ENCODE data around the gene STPG1.

STPG1 gene

DNA sequence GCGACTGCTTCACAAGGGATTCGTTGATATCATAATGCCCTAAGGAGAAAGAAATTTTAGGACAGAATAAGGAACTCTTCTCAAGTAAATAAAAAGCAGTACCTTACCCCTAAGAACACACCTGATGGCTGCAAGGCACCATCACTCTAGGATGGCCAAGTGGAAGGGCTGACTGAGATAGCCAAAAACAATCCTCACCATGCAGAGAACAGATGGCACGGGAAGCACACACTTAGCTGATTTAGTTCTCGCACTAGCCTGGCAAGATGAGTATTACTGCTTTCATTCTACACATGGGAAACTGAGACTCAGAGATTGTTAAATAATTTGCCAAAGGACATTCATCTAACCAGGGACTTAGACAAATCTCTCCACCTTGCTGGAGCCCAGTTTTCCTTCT lies 43.8 kb downstream of the STPG1 start:
- no peak for DNase-seq (ENCODE audit: low read depth in 2 of 2)

DNA sequence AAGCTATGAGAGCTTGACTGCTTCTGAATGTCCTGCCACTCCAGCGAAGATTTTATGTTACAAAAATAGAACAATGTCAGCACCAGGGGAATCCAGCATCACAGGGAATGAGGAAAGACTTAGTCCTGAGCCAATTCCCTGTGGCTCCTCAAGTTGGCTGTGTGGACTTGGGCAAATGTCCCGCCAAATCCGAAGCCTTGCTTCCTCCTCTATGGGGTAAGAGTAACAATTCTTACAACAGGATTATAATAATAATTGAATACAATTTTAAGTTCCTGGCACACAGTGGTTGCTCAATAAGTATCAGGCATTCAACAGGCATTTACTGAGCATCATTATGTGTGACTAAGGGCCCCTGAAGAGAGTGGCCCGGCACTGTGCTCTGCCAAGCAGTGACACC lies 44.4 kb downstream of the STPG1 start:
- no peak for DNase-seq (ENCODE audit: low read depth in 2 of 2)

DNA sequence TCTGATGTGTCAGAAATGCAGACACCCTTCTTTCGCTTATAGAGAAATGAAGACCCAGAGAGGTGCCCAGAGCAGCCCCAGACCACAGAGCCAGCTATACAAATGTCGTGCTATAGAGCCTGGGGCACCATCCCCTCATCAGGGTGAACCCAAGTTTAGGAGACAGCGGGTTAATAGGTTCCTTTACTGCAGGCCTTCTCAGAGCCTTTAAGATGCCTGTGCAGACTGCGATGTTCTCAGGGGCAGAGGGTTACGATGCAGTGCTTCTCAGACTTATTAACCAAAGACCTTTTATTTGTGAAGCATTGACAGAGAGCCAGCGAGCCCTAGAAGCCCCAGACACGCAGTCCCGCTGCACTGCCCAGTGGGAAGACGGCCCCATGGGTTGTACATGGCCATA lies 46.9 kb downstream of the STPG1 start:
- DNase-seq (ENCODE audit: low read depth in 2 of 2), result no peak

DNA sequence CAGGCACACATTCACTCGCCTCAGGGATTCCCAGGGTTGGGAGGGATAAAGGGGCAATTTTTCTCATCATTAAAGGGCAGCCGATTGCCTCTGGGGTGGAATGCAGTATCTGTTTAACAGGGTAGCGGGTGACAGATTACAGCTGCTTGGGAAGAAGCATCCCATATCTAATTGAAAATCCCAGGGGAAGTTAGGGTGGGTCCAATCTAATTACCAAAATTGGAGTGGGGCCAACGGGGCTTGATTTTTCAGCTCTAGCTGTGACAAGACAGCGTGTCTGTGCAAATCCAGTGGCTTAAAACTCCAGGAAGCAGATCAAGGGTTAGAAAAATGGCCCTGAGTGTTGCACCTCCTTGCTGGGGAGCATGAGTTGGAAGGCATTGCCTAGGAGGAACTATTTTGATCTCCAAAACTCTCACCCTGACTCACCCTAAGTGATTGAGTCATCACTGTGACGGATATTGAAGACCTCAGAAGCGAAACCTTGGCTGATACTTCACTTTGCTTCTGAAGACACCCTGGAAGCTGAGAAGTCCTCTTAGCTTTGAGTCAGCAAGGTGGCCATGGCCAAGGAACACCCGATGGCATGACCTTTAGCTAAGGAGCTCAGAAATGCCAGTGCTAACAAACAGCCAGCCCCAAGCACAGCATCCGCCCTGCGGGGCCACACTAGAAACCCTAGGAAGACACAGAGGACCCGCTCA lies 48.5 kb downstream of the STPG1 start:
- no peak for DNase-seq (ENCODE audit: low read depth in 2 of 2)

DNA sequence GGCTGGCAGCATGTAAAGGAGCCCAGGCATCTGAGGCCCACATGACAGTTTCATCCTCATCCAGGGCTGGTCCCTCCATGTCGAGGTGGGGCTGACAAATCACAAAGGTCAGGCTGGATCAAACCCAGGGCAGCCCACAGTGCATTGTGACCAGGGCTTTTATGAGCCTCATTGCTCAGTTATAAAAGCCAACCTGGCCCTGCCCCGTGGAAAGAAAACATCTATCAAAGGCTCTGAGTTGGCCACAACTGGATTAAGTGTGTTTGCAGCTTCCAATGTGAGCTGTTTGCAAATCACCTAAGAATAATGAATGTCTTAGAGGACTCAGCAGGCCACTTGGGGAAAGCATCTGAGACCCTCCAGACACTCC lies 49.0 kb downstream of the STPG1 start:
- no peak for DNase-seq (ENCODE audit: low read depth in 2 of 2)

DNA sequence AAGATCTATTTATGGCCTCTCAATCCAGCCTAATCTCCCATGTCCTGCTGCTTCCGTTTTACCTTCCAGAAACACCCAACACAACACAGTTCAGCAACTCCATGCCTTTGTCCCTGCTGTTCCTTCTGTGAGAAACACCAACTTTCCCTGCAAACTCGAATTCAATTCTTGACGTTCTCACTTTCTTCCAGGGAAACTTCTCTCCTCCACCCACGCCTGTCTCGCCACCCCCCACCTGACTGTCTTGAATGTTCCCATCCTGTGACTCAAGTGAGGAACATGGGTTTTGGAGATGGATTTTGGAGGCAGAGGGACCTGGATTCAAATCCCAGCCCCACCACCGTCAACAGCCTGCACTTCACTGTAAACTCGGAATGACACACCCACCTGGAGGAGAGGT lies 49.6 kb downstream of the STPG1 start:
- no peak for DNase-seq (ENCODE audit: low read depth in 2 of 2)

DNA sequence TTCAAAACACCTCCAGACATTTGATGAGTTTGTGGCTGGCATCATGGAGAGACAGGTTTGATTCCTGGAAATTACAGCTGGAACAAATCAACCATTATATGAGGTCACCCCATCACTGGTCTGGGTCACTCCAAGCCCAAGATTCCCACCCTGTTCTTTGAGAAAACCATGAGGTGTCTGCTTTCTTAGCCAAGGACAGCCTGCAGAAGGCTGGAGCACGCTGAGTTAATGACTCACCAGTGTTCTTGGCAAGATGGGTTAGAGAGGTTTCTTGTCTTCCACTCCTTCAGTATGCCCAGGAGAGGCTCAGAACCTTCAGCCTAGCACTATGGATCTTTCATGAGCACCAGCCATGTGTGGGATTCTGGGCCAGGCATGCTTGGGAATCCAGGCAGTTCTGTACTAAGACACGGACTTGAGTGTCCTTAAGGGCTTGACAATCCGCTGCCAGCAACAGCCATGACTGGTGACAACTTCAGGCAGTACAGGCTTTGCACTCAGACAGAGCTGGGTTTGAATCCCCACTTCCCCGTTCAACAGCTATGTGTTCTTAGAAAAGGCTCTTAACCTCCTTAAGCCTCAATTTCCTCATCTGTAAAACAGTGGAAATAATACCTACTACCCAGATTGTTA lies 50.5 kb downstream of the STPG1 start:
- DNase-seq (ENCODE audit: low read depth in 2 of 2), result no peak

DNA sequence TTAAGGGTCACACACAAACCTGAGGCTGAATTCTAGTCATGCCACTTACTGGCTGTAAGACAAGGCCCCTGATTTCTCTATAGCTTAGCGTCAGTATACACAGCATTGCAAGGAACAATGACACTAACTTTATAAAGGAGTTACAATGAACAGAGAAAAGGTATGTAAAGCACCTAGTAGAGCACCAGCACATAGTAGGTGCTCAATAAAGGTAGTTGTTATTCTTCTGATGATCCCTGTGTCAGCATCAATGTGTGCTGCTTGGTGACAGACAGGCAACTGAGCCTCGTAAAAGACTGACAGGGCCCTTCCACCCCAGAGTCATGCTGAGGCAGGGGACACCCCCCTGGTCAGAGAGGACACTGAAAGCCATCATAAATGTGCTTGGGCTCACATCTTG lies 51.2 kb downstream of the STPG1 start:
- DNase-seq (ENCODE audit: low read depth in 2 of 2), result no peak

DNA sequence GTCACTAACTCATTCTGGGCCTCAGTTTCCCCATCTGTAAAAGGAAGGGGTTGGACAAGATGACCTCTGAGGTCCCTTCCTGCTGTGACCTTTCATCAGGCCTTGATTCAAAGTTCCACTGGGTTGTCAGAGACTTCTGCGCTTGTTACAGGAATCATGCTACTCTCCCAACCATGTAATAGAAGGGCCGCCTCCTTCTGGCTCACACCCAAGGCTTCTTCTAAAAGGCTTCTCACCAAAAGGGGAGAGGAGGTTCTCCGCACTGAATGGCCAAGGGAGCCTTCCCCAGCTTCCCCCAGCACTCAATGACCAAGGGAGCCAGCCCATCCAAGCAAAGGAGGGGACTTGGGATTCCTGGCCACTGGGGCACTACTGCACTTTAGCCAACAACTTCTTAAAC lies 51.8 kb downstream of the STPG1 start:
- no peak for DNase-seq (ENCODE audit: low read depth in 2 of 2)

DNA sequence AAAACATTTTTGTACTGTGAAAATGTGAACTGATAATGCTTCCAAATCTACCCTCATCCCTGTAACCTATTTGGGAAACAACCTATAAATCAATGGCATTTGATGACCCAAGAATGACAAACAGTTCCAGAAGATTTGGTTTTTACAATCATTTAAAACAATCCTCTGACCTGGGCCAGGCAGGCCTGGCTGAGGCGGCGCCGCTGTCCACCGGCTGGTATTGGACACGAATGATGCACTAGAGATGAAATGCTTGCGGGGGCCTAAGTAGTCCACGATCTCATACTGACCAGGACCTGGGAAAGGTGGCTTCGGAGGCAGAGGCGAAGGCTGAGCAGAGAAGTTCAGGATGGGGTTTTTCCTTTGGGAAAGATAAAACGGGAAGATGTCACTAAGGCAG lies 52.9 kb downstream of the STPG1 start:
- DNase-seq (ENCODE audit: low read depth in 2 of 2), result no peak

DNA sequence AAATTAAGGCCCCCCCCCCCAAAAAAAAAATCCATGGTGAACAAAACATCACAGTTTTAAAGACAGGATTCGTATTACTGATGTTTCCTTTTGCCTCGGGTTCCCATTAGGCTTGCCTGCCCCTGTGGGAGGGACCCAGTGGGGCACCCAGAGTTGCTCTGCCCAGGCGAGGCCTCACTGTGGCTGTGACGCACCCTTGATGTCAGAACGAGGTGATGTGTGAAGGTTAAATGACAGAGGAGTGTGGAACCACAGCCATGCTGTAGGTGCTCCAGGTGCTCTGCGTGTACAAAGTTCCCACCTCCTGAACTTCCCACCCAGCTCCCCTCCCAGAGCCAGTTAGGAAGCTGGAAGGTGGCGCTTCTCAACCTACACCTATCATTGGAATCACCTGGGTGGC lies 56.5 kb downstream of the STPG1 start:
- DNase-seq (ENCODE audit: low read depth in 2 of 2), result no peak

DNA sequence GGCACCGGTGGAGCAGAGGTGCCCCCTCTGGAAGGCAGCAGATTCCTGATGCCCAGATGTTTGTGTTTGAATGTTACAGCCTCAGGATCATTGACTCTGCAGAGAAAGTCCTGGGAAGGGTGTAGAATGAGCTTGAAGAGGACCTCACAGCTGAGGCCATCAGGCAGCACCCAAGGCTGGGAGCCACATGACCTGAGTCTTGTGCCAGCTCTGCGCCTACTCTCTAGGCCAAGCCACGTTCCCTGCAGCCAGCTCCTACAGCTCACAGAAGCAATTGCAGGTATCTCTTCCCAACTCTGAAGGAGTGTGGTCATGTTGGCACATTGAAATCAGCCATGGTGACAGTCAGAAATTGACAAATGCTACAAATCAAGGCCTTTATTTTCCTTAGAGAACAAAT lies 58.1 kb downstream of the STPG1 start:
- no peak for DNase-seq (ENCODE audit: low read depth in 2 of 2)

DNA sequence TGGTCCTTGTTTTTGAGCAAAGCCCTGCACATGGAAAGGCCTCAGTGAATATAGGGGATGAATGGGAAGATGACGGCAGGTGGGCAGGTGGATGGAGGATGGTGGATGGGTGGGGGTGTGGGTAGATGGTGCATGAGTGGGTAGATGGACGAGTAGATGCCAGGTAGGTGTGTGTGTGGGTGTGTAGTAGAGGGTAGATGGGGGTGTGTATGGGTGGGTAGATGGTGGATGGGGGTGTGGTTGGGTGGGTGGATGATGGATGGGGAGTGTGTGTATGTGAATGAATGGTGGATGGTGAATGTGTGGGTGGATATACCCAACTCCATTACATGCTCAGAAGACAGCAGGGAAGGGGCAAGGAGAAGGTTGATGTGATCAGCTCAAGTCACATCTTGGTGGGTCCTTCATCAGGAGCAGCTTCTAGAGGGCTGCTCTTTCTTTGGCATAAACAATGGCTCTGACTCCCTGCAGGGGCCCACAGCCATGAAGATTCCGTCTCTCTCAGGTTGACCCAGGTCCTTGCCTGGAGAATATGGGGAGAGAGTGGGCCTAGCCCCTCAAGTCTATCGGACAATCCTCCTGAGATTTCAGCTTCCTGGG lies 60.2 kb downstream of the STPG1 start:
- no peak for DNase-seq (ENCODE audit: low read depth in 2 of 2)

DNA sequence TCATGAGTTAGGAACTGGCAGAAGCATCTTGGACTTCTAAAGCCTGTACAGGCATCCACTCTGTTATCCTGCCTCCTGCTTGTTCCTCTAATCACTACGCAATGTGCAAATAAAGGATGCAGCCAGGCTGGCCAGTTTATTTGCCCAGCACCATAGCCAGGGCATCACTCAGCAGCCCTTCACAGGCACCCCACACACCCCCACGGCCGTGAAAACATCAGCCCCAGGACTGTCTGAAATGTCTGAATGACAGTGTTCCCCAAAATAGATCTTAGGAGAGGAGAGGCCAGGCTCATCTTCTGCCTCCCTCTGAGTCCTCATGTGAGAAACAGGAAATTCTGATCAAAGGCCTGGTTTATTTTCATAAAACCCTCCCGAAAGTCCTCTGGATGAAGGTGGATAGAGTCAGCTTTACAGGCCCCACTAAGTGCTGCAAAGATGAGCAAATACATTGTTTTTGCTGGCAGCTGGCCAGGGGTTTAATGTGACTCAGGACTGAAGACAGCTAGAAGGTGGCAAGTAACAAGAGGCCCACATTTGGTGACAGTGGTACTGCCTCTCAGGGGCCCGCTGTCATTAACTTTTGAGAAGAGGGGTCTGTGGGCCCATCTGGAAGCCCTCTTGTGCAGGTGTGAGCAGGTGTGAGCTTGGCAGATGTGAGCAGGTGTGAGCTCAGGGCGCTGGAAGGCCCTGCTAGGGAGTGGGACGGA lies 61.5 kb downstream of the STPG1 start:
- DNase-seq (ENCODE audit: low read depth in 2 of 2), result peak; percentile 13 to 63

DNA sequence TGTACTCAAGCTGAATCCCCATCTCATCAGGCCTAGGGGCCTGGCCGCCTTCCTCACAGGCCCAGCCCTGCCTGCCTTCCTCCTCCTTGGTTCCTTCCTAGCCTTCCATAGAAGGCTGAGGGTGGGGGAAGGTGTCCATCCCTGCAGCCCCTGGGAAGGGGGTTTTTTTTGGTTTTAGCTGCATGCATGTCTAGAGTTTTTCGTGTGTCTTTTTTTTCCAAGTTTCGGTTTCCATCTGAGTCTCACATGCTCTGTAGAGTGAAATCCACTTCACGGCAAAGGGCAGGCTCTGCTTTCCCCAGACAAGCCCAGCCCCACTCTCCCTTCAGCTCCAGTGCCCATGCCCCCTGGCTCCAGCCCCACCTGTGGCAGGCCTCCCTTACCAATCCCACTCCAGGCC lies 62.3 kb downstream of the STPG1 start:
- DNase-seq (ENCODE audit: low read depth in 2 of 2), result no peak

DNA sequence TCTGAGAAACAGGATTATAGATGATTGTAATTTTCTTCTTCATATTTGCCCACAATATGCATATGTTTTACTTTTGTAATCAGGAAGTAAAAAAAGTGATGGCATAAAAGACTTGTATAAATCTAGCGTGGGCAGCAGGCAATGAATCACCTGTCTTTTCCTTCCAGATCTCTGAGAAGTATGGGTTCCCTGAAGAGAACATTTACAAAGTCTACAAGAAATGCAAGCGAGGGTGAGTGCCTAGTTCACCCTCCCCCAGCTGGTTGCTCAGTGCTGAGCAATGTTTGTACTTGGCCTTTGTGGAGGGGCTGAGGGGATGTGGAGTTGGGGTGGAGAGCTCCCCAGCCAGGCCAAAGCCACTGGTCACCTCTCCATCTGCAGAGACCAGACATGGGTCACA lies 63.7 kb downstream of the STPG1 start:
- peak in 1 of 2 experiments; percentile 17 for DNase-seq (ENCODE audit: low read depth in 2 of 2)

DNA sequence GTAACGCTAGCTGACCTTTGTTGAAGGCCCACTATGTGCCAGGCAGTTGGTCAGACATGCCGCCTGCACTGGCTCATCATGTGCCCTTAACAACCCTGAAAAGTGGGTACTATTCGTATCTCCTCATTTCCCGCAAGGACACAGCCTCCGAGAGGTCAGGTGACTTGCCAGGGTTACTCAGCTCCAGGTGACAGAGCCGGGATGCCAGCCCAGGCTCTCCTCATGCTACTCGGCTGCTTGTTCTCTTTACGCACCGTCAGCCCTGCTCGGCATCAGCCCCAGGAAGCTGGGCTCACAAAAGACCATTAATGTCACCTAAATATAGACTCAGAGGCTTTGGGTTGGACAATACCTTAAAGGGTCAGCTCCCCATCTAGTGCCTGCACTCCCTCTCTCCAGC lies 65.4 kb downstream of the STPG1 start:
- DNase-seq (ENCODE audit: low read depth in 2 of 2), result no peak

DNA sequence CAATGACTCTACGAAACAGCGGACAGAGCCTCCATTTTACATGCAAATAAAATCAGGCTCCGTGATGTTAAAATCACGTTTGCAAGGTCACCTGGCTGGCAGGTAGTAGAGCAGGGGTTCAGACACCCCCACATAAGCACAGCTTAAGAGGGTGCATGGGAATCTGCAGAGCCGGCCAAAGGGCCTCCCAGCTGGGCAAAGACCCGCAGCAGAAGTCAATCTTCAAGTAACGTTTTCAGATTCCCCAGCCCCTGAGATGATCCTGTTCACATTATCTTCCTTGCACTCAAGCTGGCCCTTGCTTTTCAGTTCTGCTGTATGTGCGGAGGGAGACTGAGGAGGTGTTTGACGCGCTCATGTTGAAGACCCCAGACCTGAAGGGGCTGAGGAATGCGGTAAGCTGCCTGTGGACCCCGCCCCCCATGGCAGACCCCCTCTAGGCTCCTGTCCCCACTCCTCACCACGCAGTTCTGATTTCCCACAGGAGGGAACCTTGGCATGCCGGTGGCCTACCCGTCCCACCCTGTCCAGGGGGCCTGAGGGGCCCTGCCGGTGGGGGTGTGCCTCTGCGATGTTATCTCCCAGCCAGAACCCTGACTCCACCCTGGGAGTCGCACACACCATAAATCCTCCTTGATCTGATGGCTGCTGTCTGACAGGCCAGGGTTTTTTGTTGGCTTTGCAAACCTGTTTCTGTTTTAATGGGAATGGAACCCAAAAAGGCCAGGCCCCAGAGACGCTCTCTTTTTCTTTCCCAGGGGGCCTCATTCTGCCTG lies 66.2 kb downstream of the STPG1 start:
- DNase-seq (ENCODE audit: low read depth in 2 of 2), result no peak

DNA sequence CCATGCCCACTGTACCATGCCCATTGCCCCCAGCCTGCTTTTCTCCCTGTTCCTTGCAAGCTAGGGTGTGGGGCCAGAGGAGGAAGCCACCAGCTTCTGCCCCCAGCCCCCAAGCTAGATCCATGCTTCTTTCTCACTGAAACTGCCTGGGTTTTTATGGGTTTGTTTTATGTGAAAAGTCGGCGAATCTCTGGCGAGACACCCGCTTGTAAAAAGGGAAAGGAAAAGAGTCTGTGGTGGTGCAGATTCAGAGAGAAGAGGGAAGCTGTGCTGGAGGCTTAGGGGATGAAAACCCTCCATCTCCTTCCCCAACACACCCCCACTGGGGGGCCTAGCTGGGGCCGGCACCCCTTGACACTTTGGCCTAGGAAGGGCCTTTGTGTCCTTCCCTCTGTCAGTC lies 68.2 kb downstream of the STPG1 start:
- DNase-seq (ENCODE audit: low read depth in 2 of 2), result no peak

DNA sequence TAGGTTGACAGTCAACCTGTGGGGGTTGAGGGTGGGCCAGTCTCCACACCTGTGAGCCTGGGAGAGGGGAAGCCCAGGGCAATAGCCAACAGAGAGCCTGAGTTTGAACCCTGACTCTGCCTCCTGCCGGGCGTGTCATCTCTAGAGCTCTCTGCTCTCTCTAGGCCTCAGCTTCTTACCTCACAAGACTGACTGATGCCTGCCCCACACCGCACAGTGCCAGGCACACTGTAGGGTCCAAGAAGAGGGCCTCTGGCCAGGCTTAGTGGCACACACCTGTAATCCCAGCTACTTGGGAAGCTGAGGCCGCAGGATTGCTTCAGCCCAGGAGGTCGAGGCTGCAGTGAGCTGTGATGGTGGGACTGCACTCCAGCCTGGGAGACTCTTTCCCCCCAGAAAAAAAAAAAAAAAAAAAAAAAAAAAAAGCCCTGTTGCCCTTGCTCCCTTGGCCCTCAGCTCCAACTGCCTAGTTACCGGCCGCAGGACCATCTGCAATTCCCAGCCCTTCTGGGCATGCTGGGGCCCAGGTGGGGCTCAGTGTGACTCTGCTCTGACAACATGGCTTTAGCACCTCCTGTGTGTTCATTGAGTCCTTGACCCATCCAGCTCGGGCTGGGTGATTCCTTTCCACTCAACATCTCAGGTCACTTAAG lies 69.4 kb downstream of the STPG1 start:
- no peak for DNase-seq (ENCODE audit: low read depth in 2 of 2)

DNA sequence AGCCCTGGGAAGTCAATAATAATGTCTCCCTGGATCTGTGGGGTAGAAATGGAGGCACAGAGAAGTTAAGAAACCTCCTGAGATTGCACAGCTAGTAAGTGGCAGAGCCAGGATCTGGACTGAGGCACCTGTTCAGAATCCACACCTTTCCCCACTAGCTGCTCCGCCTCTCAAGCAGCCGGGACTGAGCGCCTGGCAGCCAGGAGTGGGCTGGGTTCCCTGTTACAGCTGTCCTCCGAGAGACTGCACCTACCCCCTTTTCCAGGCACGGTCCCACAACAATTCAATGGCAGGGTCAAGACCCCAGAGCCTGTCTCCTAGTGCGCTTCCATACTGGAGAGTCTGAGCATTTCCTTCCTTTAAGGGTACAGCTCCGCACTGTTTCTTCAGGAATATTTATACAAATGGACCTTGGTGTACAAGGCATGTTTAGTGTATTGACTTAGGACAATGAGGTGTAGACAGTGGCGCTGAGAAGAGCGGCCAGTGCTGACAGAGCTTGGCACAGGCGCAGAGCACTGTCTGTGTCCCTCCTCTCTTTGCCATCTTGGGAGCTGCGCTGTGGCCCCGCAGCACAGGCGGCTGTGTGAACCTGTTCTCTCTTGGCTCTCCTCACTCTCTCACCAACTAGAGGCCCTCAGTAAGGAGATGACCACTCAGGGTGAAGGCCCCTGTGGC lies 70.0 kb downstream of the STPG1 start:
- DNase-seq (ENCODE audit: low read depth in 2 of 2), result no peak

All from stimulated activated CD4-positive, alpha-beta T cell treated with anti-CD3 and anti-CD28 coated beads, Interleukin-12 subunit alpha, Interleukin-12 subunit beta, amount 100 ng/mL, for 24 hours (primary cell).